Pons (tissue), 1 donor: Measurements from ENCODE around the gene ADCK1.
A peak's percentile ranks its signal among the peaks of the same experiment; 100 is the strongest.
"Not testable (repeated sequence)": the region's sequence is repeated elsewhere in the genome, so short reads cannot be mapped to it uniquely, and the experiment has no call there.

ENCODE experiments used
- DNase-seq: peaks from one replicate; pipeline ENCODE4 v3.0.0-alpha.2; 2016; ENCODE audit warnings: low spot score

Gene ADCK1

DNA sequence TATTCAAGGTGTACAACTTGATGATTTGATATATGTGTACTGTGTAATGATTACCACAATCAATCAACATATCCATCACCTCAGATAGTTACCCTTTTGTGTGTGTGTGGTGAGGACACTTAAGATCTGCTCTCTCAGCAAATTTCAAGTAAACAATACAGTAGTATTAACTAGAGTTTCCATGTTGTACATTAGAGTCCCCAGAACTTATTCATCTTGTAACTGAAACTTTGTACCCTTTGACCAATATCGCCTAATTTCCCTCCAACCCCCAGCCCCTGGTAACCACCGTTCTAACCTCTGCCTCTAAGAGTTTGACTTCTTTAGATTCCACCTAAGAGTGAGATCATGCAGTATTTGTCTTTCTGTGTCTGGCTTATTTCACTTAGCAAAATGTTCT is 12.1 kb downstream of the ADCK1 start:
- no peak for DNase-seq

GRCh38 chr14:77812682-77813081 is 12.8 kb downstream of the ADCK1 start:
- not testable (repeated sequence) for DNase-seq

DNA sequence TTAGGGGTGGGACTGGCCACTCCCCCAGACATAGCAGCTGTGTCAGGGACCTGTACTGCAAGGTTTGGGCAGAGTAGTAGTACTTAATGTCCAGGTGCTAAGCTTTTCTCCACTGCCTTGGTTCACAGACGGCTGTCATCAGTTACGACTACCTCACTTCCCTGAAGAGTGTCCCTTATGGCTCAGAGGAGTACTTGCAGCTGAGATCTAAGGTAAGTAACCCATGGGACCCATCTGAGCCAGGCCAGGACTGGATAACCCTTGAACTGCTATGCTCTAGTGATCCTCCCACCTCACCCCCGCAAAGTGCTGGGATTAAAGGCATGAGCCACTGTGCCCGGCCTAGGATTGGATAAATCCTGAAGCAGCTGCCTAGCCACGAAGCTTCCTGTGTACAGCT is 22.4 kb downstream of the ADCK1 start:
- no peak for DNase-seq

DNA sequence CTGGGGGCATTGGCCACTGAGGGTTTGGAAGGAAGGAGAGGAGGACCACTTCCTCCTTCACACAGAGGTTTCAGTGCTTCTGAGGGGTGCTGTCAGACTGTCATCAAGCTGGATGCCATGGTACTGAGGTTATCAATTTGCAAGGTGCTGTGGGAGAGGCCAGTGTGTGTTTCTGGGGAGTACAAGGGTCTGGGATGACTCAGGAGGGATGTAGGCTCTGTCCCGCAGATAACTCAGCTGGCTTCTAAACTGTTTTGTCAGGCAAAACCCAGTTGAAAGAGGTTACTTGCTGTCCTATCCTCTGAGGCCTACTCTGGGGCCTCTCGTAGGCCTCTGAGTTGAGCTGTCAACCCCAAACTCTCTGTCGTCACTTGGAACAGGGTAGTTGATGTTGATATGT is 22.8 kb downstream of the ADCK1 start:
- no peak for DNase-seq

- no peak for DNase-seq
Observed at GRCh38 chr14:77823378-77823777, 23.5 kb downstream of the ADCK1 start.

- DNase-seq: no peak
Observed at GRCh38 chr14:77825895-77826519, 26.1 kb downstream of the ADCK1 start.

- no peak for DNase-seq
Observed at GRCh38 chr14:77830692-77831091, 30.8 kb downstream of the ADCK1 start.

DNA sequence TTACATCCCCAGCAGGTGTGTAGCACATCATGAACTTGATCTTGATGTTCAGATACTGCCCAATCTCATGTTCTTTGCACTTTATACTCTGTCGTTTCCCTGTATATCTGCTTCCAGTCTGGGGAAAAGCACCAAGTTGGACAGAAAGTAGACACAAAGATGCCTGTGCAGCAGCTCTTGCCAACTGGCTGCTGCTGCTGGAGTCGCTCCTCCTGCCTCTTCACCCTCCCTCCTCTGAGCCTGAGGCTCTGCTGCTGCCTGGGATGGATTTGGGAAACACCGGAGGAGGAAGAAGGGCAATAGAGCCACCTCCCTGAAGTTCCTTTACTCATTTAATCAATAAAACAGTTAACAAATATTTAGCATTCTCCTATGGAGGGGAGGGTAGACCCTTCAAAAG is 32.4 kb downstream of the ADCK1 start:
- DNase-seq: peak; percentile 42

- DNase-seq: no peak
Observed at GRCh38 chr14:77837926-77838325, 38.0 kb downstream of the ADCK1 start.

- DNase-seq: peak; percentile 98
Observed at GRCh38 chr14:77838831-77839511, 39.1 kb downstream of the ADCK1 start.

- no peak for DNase-seq
Observed at GRCh38 chr14:77843195-77843594, 43.3 kb downstream of the ADCK1 start.

DNA sequence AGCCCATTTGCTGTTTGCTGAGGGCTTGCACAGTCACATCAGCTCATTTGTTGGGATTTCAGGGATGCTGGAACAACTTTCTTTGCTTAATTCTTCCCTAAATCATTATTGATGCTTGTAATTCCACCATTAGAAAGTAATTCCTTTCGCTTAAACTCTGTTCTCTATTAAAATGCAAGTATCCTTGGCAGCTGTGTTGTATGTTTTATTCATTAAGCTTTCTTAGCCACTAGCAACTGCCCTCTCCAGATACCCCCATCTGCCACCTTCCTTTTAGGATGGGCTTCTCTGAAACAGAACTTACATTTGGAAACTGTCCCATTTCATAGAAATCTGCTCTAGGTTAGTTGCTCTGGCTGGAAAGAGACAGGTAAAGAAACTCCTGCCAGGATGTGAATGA is 43.7 kb downstream of the ADCK1 start:
- no peak for DNase-seq

DNA sequence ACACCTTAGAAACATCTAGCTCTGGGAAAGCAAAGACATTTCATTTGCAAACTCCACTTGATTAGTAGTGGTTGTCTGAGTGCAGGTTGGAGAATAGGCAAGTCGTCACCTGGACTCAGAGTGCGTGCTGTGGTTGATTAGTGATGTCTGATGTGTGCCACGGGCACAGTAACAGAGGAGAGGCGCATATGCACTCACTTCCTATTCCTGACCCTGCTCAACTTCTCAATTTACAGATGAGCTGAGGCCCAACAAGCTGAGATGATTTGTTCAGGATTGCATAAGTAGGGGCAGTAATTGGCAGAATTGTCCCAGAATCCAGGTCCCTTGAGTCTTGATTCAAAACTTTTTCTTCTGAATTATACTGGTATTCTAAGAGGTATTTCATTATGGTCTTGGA is 44.9 kb downstream of the ADCK1 start:
- no peak for DNase-seq

GRCh38 chr14:77848031-77848430 is 48.1 kb downstream of the ADCK1 start:
- DNase-seq: no peak

DNA sequence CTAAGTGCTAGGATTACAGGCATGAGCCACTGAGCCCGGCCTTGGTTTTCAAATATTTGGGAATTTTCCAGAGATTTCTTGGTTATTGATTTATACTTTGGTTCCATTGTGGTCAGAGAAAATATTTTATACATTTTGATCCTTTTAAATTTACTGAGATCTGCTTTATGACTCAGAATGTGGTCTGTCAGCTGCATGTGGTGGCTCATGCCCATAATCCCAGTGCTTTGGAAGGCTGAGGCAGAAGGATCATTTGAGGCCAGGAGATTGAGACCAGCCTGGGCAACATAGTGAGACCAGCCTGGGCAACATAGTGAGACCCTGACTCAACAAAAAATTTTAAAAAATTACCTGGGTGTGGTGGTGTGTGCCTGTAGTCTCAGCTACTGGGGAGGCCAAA is 49.8 kb downstream of the ADCK1 start:
- DNase-seq: no peak

- DNase-seq: no peak
Observed at GRCh38 chr14:77853919-77854318, 54.0 kb downstream of the ADCK1 start.

GRCh38 chr14:77856941-77857340 is 57.0 kb downstream of the ADCK1 start:
- DNase-seq: no peak

- DNase-seq: no peak
Observed at GRCh38 chr14:77859934-77860570, 60.1 kb downstream of the ADCK1 start.

DNA sequence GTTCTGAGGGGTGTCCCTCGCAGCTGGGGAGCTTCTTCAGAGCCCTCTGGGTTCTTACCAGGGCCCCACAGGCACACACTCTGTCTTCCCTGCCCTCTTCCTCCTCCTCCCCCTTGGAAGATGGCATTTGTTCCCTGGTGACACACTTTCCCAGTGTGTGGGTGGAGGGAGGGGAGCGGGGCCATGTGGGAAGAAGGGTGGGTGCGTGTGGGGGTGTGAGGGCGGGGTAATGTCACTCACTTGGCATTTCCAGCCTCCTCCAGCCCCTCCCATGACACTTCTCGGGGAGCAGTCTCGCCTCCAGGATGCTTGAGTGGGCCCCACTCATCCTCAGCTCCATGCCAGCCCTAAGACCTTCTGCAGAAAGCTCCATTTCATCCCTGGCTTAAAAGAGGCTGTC is 61.3 kb downstream of the ADCK1 start:
- no peak for DNase-seq

DNA sequence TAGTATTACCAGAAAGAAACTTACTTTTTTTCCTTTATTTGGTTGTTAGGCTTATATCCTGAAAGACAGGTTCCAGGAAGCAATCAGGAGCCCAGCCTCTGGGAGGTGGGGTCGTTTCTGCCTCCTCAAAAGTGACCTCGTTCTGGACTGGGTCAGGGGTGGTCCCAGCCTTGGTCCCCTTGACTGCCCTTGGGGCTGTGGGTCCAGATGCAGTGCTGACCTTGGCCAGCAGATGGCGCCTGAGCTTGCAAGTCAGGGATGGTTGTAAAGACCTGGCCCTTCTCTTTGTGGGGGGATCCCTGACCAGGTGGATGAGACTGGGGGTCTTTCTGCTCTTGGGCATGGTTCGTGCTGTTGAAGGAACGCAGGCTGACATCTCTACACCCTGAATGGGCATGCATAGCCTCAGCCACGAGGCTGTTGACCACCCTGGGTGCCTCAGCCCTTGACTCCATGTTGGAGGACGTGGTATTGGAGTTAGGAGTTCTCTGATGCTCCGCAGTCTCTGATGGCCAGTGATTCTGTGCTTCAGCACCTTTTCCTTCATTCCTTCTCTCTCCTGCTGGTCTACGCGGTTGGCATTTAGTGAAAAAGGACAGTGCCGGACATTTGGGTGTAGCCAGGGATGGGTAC is 62.4 kb downstream of the ADCK1 start:
- peak; percentile 76 for DNase-seq

- DNase-seq: no peak
Observed at GRCh38 chr14:77864085-77864484, 64.2 kb downstream of the ADCK1 start.

- DNase-seq: no peak
Observed at GRCh38 chr14:77864580-77864979, 64.7 kb downstream of the ADCK1 start.

- DNase-seq: no peak
Observed at GRCh38 chr14:77865455-77865854, 65.5 kb downstream of the ADCK1 start.
